Heart left ventricle (tissue), 13 donors: ENCODE data around the gene CLEC4M.

Experiments used
- POLR2A ChIP-seq, 2 donors: fragments of 450-650 bp; IDR thresholded peaks; one replicate each; pipeline ENCODE4 v1.6.1; 2017; ENCODE audit warnings: antibody characterized with exemption in 2 of 2, mild to moderate bottlenecking in 2 of 2, moderate library complexity in 2 of 2
- TF ChIP-seq, protein P1 (sequence below), 12 donors: fragments of 200-600 bp; sonication (generic) in 4 of 12; IDR thresholded peaks; one replicate each; pipeline versions ENCODE4 v1.5.0 to v1.8.0; 2018 to 2022; ENCODE audit warnings: antibody characterized with exemption in 12 of 12, mild to moderate bottlenecking in 5 of 12
- donor health status: ischemic (EF 13 %, LVEDD 7.1; RV severe dilation, severe dysfunction).
- donor health status: DM: no; HTN: yes; CAD: no.
- donor health status: DM: no; HTN: no; CAD: no.
- donor health status: ischemic (EF 25% LVEDD 6.9; RV normal size, moderate dysfunction).
- donor health status: ischemic (EF 25% LVEDD 5.7; RV mildly dilated, moderate dysfunction).
- donor health status: ischemic (EF 35%, LVEDD 5.7; RV mildly dilated, moderate dysfunction).
- donor health status: nonischemic (EF 11% LVEDD 7.7; RV severe dilation, severe dysfunction).
- donor health status: DM: yes; HTN: yes; CAD: no.
- donor health status: PGD.
- donor health status: ischemic (EF 29% LVEDD 5.4; RV normal size, mild dysfunction).
- donor health status: nonischemic (EF 23%, LVEDD 6.1; RV moderate dilation, normal function).

DNA sequence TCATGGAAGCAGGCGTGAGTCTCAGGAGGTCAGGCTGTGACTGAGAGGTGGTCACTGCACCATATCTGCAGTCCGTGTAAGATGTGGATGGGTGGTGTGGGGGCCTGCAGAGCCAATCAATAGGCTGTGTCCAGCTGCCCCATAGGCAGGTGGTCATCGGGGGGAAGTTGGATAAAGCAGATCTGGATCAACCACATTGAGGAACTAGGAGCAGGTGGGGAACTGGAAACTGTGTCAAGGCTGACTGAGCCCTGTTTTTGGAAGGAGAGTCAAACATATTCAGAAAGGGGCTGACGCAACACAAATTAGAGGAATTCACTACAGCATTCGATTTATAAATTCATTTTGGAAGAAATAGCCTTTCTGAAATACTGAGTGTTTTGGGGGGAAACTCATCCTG lies 15.0 kb downstream of the CLEC4M start:
- TF ChIP-seq, protein P1, sequence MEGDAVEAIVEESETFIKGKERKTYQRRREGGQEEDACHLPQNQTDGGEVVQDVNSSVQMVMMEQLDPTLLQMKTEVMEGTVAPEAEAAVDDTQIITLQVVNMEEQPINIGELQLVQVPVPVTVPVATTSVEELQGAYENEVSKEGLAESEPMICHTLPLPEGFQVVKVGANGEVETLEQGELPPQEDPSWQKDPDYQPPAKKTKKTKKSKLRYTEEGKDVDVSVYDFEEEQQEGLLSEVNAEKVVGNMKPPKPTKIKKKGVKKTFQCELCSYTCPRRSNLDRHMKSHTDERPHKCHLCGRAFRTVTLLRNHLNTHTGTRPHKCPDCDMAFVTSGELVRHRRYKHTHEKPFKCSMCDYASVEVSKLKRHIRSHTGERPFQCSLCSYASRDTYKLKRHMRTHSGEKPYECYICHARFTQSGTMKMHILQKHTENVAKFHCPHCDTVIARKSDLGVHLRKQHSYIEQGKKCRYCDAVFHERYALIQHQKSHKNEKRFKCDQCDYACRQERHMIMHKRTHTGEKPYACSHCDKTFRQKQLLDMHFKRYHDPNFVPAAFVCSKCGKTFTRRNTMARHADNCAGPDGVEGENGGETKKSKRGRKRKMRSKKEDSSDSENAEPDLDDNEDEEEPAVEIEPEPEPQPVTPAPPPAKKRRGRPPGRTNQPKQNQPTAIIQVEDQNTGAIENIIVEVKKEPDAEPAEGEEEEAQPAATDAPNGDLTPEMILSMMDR (IDR thresholded peaks at IDR 0.05) = no peak
- TF ChIP-seq POLR2A (IDR thresholded peaks at IDR 0.05) = no peak
